T-helper 1 cell (primary cell): ENCODE data around the gene HDC.

Experiments
- DNase-seq, 5 donors: peaks; one replicate each; pipeline ENCODE4 v3.0.0-alpha.2; 2012 to 2020
- total RNA-seq, 4 donors: gene quantifications; one replicate each; lab custom pipeline; 2026; lab: John Stamatoyannopoulos, UW

HDC gene
- total RNA-seq: 0 reads per million in 4 donors

GRCh38 chr15:50265620-50266019, at the start of gene HDC:
HDC (minus strand) TSS chr15:50265726; CDS start chr15:50265623, 103 bp downstream.
- no peak for DNase-seq

- DNase-seq: no peak
These were observed 47.1 kb upstream of the HDC start for GRCh38 chr15:50312636-50313035.

GRCh38 chr15:50307799-50308198, 42.3 kb upstream of the HDC start:
- DNase-seq: no peak

- DNase-seq: no peak
These were observed 39.3 kb upstream of the HDC start for GRCh38 chr15:50304836-50305235.

GRCh38 chr15:50302581-50302980, 37.1 kb upstream of the HDC start:
- DNase-seq: no peak

GRCh38 chr15:50298340-50298739, 32.8 kb upstream of the HDC start:
- no peak for DNase-seq

GRCh38 chr15:50295966-50296365, 30.4 kb upstream of the HDC start:
- DNase-seq: no peak

- DNase-seq: no peak
These were observed 24.2 kb upstream of the HDC start for GRCh38 chr15:50289749-50290148.

GRCh38 chr15:50287324-50288116, 22.0 kb upstream of the HDC start:
- no peak for DNase-seq

- DNase-seq: no peak
These were observed 15.9 kb upstream of the HDC start for GRCh38 chr15:50281427-50281826.

- DNase-seq: no peak
These were observed 14.7 kb upstream of the HDC start for GRCh38 chr15:50280271-50280670.

- DNase-seq: no peak
These were observed 13.0 kb upstream of the HDC start for GRCh38 chr15:50278496-50278895.

GRCh38 chr15:50277370-50277769, 11.8 kb upstream of the HDC start:
- DNase-seq: no peak

- DNase-seq: no peak
These were observed 10.4 kb upstream of the HDC start for GRCh38 chr15:50275908-50276307.

GRCh38 chr15:50275091-50275490, 9.6 kb upstream of the HDC start:
- DNase-seq: no peak

GRCh38 chr15:50267577-50267976, 2.1 kb upstream of the HDC start:
- DNase-seq: no peak

GRCh38 chr15:50262533-50262932, 3.0 kb downstream of the HDC start:
- peak in 1 of 5 donors; percentile 89 for DNase-seq

- peak in 1 of 5 donors; percentile 64 for DNase-seq
These were observed 3.5 kb downstream of the HDC start for GRCh38 chr15:50261981-50262380.

- peak in 1 of 5 donors; percentile 62 for DNase-seq
These were observed 4.5 kb downstream of the HDC start for GRCh38 chr15:50260969-50261496.

GRCh38 chr15:50259276-50259675, 6.2 kb downstream of the HDC start:
- DNase-seq: no peak

- DNase-seq: peak in 1 of 5 donors; percentile 74
These were observed 7.6 kb downstream of the HDC start for GRCh38 chr15:50257924-50258323.

GRCh38 chr15:50257332-50257731, 8.2 kb downstream of the HDC start:
- no peak for DNase-seq

GRCh38 chr15:50256188-50257041, 9.1 kb downstream of the HDC start:
- no peak for DNase-seq

GRCh38 chr15:50252556-50252955, 13.0 kb downstream of the HDC start:
- no peak for DNase-seq
